B cell (primary cell): ENCODE results near the gene OTULIN.

ENCODE experiments used
- EZH2 ChIP-seq: IDR thresholded peaks from 2 replicates; pipeline ENCODE4 v1.6.1; 2012; ENCODE audit warnings: borderline replicate concordance, low read depth, mild to moderate bottlenecking, moderate library complexity, low read length; ENCODE audit not compliant: insufficient read depth, poor library complexity, severe bottlenecking
- TF ChIP-seq, protein P1 (sequence below): fragments of 200-600 bp; IDR thresholded peaks from one replicate; pipeline ENCODE4 v1.8.0; 2022; ENCODE audit warnings: antibody characterized with exemption, mild to moderate bottlenecking

- TF ChIP-seq, protein P1, sequence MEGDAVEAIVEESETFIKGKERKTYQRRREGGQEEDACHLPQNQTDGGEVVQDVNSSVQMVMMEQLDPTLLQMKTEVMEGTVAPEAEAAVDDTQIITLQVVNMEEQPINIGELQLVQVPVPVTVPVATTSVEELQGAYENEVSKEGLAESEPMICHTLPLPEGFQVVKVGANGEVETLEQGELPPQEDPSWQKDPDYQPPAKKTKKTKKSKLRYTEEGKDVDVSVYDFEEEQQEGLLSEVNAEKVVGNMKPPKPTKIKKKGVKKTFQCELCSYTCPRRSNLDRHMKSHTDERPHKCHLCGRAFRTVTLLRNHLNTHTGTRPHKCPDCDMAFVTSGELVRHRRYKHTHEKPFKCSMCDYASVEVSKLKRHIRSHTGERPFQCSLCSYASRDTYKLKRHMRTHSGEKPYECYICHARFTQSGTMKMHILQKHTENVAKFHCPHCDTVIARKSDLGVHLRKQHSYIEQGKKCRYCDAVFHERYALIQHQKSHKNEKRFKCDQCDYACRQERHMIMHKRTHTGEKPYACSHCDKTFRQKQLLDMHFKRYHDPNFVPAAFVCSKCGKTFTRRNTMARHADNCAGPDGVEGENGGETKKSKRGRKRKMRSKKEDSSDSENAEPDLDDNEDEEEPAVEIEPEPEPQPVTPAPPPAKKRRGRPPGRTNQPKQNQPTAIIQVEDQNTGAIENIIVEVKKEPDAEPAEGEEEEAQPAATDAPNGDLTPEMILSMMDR = no peak
- TF ChIP-seq EZH2 = no peak
These were observed 69.9 kb downstream of the OTULIN start for GRCh38 chr5:14734396-14734795.
